ENCODE results near the gene LUC7L. TPM values are rescaled to one million over a fixed set of nuclear protein-coding genes. Genes with fewer than 3 reads are reported as not detected.

LUC7L gene
- total RNA-seq, 1 experiment from 2014 or later: 137 TPM

GRCh38 chr16:143456-143855, 85.8 kb downstream of the LUC7L start:
- Histone ChIP-seq H4K8ac (replicated peaks; ENCODE audit: insufficient read length, low read depth, low read length) (no peak overlapping the region), H3K56ac (ENCODE audit: insufficient read length, low read depth, low read length) (no peak overlapping the region), H3K27me3 (ENCODE audit: insufficient read depth, low read length) (no peaks in the 10 kb centered on the region; the same call in 1 of the 2 replicates), H4K91ac (ENCODE audit: insufficient read length, low read depth, low read length) (no peak overlapping the region), H2AK5ac (ENCODE audit: insufficient read length, low read length) (no peak overlapping the region), H3K27ac (ENCODE audit: insufficient read length, low read depth, low read length) (no peak overlapping the region), H3K14ac (ENCODE audit: insufficient read depth, low read length) (no peak overlapping the region), H3K23me2 (ENCODE audit: insufficient read length, low read depth, low read length, poor library complexity, severe bottlenecking) (no peaks in the 10 kb centered on the region), H3K4me1 (ENCODE audit: insufficient read depth, low read length) (no peaks in the 10 kb centered on the region), H3K79me1 (ENCODE audit: insufficient read depth, low read depth, low read length, poor library complexity, severe bottlenecking) (no peaks in the 10 kb centered on the region), H2BK120ac (ENCODE audit: low read depth, low read length, poor library complexity, severe bottlenecking) (no peak overlapping the region), H2BK5ac (ENCODE audit: insufficient read length, low read length) (no peak overlapping the region), H3K9ac (ENCODE audit: extremely low read depth, insufficient read length, low read length) (no peak overlapping the region), H3K18ac (ENCODE audit: insufficient read length, low read depth, low read length) (no peak overlapping the region), H2BK15ac (ENCODE audit: low read depth, low read length) (no peak overlapping the region), H2BK12ac (ENCODE audit: insufficient read length, low read depth, low read length) (no peak overlapping the region), H2BK20ac (ENCODE audit: low read depth, low read length, poor library complexity, severe bottlenecking) (no peak overlapping the region), H3K79me2 (ENCODE audit: insufficient read depth, low read length) (no peaks in the 10 kb centered on the region), H4K20me1 (ENCODE audit: control insufficient read depth, insufficient read depth, insufficient read length) (no peaks in the 10 kb centered on the region), H3K4me2 (ENCODE audit: insufficient read depth, insufficient read length, low read length) (no peak overlapping the region), H3K23ac (ENCODE audit: insufficient read length, low read depth, low read length) (no peak overlapping the region), H3K9me3 (ENCODE audit: control insufficient read depth, low read depth, low read length) (no peaks in the 10 kb centered on the region), H2AFZ (ENCODE audit: low read length) (no peak overlapping the region), H3K4ac (ENCODE audit: low read depth, low read length) (no peak overlapping the region), H4K5ac (ENCODE audit: insufficient read length, low read depth, low read length) (no peak overlapping the region), H3T11ph (ENCODE audit: low read length) (no peak overlapping the region)
- H3K9me3 Mint-ChIP-seq: no peaks in the 10 kb centered on the region
- TF ChIP-seq, protein P1, sequence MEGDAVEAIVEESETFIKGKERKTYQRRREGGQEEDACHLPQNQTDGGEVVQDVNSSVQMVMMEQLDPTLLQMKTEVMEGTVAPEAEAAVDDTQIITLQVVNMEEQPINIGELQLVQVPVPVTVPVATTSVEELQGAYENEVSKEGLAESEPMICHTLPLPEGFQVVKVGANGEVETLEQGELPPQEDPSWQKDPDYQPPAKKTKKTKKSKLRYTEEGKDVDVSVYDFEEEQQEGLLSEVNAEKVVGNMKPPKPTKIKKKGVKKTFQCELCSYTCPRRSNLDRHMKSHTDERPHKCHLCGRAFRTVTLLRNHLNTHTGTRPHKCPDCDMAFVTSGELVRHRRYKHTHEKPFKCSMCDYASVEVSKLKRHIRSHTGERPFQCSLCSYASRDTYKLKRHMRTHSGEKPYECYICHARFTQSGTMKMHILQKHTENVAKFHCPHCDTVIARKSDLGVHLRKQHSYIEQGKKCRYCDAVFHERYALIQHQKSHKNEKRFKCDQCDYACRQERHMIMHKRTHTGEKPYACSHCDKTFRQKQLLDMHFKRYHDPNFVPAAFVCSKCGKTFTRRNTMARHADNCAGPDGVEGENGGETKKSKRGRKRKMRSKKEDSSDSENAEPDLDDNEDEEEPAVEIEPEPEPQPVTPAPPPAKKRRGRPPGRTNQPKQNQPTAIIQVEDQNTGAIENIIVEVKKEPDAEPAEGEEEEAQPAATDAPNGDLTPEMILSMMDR (conservative IDR thresholded peaks at IDR 0.05): no peak
- peaks cover 20% of the 10 kb centered on the region for H3K27me3 Mint-ChIP-seq (ENCODE audit: low read depth)
- no peaks in the 10 kb centered on the region; a peak in 2 of 7 replicates for H3K36me3 Mint-ChIP-seq (ENCODE audit: insufficient read depth in 1 of 3, low read depth in 3 of 3)
- H3K4me3 Mint-ChIP-seq: no peak overlapping the region
- no peak for DNase-seq
- WGBS (ENCODE audit: extremely low coverage, insufficient read length, low lambda C conversion rate): no CpG with 5 or more reads among the region's 6 CpGs
- peak overlapping the region in 1 of 3 experiments; percentile 49; a peak in 1 of 7 replicates for H3K27ac Mint-ChIP-seq
- H3K4me1 Mint-ChIP-seq: no peaks in the 10 kb centered on the region; a peak in 1 of 4 replicates
